HG03103 (cell line): ENCODE data around the gene THY1.
"Not testable (repeated sequence)": the region's sequence is repeated elsewhere in the genome, so short reads cannot be mapped to it uniquely, and the experiment has no call there.

Source experiments
- ATAC-seq: cut with Tn5 transposase; IDR thresholded peaks from one replicate; pipeline ENCODE4 v1.9.1; 2021; ENCODE audit warnings: low read depth; ENCODE audit not compliant: unreplicated experiment

Gene THY1

GRCh38 chr11:119446434-119446833 lies 23.5 kb upstream of the THY1 start:
- ATAC-seq, result no peak

DNA sequence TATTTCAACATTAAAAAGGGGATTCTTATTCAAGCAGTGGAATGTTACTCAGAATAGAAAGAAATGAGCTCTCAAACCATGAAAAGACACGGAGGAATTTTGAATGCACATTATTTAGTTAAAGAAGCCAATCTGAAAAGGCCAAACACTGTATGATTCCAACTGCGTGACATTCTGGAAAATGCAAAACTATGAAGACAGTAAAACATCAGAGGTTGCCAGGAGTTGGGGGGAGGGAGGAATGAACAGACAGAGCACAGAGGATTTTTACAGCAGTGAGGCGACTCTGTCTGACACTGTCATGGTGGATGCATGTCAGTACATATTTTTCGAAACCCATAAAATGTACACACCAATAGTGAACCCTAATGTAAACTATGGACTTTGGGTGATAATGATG lies 22.9 kb upstream of the THY1 start:
- ATAC-seq, result no peak

DNA sequence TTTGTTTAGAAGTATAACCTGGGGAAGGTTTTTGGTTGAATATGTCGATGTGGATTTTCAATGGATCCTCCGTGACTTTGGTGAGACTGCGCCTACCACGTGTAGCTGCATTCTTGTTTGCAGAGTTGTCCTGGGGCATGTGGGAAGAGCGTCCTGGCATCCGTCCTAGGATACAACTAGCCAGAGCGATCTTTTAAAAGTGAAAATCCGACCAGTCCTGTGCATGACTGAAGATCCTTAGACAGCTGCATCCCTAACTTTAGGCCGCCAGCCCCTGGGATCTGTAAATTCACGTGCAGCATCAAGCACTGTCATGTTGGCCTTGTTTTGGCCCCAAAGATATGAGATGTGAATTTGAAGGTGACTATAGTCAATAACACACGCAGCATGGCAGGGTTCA lies 22.4 kb upstream of the THY1 start:
- no peak for ATAC-seq

- ATAC-seq, result no peak
Measured at GRCh38 chr11:119441898-119442243, 18.9 kb upstream of the THY1 start.

GRCh38 chr11:119438599-119438998 lies 15.6 kb upstream of the THY1 start:
- ATAC-seq, result no peak

- not testable (repeated sequence) for ATAC-seq
Measured at GRCh38 chr11:119437521-119437920, 14.5 kb upstream of the THY1 start.

DNA sequence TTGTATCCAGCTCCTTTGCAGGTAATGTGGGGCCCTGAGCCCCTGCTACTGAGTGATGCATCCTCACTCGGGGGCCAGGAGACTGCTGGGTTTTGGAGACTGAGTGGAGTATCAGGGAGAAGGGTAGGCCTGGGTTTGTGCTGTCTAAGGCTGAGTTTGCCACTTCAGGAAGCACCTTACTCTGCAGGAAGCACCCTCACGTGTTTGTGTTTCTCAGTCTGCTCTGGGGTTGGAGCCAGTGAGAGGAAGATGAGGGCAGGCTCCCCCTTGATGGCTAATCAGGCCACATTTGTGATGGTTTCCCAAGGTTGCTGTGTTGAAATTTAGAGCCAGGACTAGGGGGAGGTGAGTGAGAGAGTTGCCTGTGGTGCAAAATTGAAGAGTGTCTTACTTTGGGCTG lies 13.7 kb upstream of the THY1 start:
- no peak for ATAC-seq

DNA sequence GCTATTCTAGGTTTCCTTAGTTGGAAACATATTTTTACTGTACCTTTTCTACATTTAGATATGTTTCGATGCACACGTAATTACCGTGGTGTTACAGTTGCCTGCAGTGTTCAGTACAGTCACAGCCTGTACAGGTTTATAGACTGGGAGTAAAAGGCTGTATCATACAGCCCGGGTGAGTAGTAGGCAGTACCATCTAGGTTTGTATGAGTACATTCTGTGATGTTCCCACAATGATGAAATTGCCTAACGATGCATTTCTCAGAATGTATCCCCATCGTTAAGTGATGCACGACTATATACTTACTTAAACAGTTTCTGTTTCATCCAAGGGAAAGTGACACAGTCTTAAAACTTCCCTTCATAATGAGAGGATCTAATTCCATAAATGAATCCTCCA lies 13.1 kb upstream of the THY1 start:
- no peak for ATAC-seq

DNA sequence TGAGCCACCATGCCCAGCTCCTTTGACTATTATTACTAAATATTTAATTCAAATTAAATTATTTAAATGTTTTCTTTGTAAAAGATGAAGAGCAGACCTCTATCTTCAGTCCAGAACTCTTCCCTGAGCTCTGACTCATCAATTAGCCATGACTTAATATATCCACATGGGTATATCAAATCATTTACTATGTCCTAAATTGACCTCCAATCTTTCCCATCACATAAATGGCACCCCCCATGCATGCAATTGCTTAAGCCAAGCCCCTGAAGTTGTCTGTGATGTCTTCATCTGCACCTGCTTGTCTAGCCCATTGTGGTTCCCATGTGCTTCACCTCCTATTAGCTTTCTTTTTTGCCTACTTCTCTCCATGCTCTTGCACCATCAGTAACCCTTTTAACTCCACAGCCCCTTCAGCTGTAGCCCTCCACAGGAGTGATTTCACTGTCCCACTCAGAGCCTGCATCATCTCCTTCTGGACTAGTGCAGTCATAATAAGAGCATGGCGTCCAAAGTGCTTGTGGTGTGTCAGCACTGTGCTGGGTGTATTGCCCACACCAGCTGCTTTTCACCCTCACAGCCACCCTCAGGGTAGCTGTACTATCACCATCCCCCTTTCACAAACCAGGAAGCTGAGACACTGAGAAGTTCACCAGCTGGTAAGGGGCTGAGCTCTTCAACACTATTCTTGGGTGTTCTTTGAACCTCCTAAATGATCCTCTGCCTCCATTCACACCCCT lies 11.8 kb upstream of the THY1 start:
- ATAC-seq, result no peak

DNA sequence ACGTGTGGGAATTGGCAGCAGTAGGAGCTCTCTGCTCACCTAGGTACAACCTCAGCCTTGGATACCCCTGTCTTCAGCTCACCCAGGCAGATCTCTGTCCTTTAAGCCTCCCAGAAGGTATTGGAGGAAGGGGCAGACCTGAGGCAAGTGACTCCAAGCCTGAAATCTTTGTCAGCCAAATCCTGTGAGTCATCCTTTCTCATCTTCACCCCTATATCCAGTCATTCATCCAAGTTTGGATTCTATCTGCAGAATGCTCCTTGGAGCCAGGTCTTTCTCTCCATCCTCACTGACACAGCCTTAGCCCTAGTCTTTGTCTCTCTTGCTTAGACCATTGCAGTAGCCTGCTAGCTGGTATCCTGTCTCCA lies 10.4 kb upstream of the THY1 start:
- no peak for ATAC-seq

GRCh38 chr11:119432484-119433357 lies 9.7 kb upstream of the THY1 start:
- ATAC-seq, result no peak

DNA sequence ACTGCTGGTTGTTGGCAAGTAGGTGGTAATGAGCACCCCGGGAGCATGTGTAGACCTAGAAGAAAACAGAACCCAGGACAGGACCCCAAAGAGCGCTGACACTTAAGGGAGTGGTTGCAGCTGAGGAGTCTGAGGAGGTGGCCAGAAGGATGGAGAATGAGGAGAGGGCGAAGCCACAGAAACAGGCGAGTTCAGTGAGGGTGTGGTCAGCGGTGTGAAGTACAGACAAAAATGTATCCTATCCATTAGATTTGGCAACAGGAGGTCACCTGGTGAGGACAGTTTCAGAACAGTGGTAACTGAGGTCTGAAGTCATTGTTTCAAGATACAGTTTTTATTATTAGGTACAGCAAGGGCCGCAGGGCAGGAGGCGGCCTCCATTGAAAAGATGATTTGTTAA lies 8.6 kb upstream of the THY1 start:
- ATAC-seq, result no peak

- ATAC-seq, result no peak
Measured at GRCh38 chr11:119427279-119427678, 4.3 kb upstream of the THY1 start.

- ATAC-seq, result no peak
Measured at GRCh38 chr11:119426142-119426541, 3.2 kb upstream of the THY1 start.

DNA sequence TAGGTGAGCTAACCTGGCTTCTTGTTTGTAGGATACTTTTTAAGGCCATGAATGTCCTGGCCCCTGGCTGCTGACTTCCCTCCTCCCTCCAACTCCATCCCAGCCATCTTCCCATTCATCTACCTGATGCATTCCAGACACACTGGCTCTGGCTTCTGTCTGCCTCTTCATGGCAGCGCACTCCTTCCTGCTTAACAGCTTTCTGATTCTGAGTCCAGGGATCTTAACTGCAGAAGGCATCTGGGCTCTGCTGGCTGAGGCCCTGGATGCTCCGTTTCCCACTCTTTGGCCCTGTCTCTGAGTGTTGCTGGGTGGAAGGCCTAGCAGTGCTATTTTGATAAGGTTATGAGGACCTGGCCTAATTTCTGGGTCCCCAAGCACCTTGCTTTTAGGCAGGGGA lies 1.8 kb upstream of the THY1 start:
- ATAC-seq, result no peak

DNA sequence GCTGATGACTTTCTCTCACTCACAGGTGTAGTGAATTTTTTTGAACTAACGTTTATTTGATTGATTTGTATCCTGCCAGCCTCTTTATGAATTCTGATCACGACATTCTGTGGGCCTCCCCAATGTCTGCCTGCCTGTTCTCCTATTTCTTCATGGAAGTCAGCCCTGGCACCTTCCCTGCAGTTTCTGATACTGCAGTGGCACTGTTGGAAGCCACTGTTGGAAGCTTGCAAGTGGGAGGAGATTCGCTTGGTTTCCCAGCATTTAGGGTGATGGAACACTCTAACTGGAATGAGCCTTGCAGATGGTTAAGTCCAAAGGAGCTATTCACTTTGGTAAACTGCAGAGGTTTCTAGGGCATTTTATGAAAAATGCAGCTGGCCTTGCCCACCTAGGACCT lies 1.3 kb upstream of the THY1 start:
- no peak for ATAC-seq

DNA sequence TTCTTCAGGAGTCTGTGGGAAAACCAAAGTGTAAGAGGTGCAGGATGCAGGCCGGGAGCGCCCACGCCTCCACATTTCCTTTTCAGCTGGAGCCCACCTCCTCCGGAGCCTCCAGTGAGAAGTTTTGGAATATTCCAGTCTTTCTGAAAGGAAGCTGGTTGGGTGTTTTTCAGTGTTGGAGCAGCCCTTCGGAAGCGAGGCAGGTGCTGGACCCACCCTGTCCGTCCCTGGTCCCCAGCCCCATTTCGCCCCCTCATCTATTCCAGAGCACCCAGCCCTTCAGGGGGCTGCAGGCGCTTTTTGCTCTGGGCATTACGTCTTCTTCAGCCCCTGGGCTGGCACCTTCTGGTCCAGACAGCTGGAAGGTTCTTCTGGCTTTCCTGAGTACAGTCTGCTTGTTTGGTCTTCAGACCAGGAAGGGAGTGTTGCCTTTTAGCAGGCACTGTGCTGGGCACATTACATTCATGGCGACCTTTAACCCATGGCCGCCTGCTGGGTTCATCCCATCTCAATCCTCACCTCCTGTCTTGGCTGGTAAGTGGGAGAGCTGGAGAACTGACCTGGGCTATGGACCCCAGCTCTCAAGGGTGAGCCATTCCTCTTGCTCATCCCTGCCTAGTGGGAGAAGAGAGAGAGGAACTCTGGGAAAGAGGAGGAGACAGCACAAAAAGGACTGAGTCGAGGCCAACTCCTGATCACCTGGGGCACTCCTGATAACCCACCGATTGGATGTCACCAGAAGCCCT lies 710 bp upstream of the THY1 start:
- no peak for ATAC-seq

DNA sequence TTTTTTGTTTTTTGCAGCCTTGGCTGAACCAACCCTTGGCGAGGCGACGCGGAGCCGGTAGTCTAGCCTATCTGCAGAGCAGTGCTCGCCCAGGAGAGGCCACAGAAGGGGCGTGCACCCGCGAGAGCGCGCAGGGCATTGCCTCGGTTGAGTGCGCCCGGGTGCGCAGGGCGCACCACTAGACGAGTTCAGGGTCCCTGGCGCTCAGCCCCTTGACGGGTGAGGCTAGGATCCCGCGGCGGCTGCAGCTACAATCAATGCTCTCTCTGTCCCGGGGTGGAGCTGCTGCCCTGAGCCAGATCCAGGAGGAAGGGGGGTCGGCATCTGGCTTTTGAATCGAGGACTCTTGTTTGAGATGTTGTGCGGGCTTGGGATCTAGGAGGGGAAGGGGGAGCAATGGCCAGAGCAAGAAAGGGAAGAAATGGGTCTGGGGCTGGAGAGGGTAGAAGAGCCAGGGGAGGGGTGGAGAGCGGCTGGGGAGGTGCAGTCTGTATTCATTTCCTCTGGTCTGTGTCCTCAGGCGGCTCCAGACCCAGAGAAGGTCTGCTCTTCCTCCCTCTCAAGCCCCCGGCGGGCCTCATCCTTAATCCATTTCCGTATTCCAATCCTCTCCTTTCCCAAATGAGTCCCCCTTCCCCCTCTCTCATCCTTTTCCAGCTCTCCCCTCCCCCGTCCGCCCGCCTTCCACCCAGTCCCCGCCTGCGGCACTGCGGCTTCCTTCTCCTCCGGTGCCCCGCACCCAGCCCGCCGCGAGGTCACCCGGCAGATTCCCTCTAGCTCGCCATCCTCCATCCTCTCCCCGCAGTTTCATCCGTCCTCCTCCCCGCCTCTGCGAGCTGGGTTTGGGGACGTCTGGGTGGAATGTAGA lies 797 bp downstream of the THY1 start:
- ATAC-seq, result no peak

GRCh38 chr11:119421351-119421750 lies 1.6 kb downstream of the THY1 start:
- no peak for ATAC-seq

DNA sequence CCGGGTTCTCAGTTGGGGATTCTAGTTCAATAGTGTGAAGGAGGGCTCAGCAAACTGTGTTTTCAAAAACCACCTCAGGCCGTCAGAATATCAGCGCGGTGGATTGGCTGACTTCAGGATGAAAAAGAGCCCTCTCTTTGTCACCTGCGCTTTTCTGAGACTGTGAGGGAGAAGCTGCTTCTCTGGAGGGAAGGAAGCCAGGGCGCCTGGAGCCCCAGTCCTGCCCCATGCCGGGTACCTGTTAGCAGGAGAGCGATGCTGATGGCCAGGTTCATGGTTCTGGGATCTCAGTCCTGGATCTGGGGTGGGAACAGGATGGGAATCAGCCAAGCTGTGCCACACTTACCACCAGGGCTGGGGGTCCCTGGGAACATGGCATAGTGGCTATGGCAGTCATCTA lies 2.3 kb downstream of the THY1 start:
- no peak for ATAC-seq
